Aorta (tissue), 5 donors: Measurements from ENCODE around the gene PALLD. TPM values are rescaled to one million over a fixed set of nuclear protein-coding genes. Genes with fewer than 3 reads are reported as not detected.

Experiments used
- ATAC-seq: fragments of 200-7000 bp; cut with Tn5 transposase; one replicate; pipeline ENCODE4 v1.9.1; 2022; ENCODE audit warnings: moderate library complexity; ENCODE audit not compliant: low FRiP score
- DNase-seq, 2 donors: peaks; one replicate each; pipeline ENCODE4 v3.0.0-alpha.2; 2020
- H3K27ac ChIP-seq, 2 donors: one replicate each; pipeline ENCODE4 v1.5.1; 2013; ENCODE audit warnings: low read length in 2 of 2, mild to moderate bottlenecking in 2 of 2, moderate library complexity in 2 of 2, control low read depth in 1 of 2, inconsistent platforms in 1 of 2, low read depth in 1 of 2
- H3K27me3 ChIP-seq, 2 donors: one replicate each; pipeline ENCODE4 v1.6.1; 2013; ENCODE audit warnings: control low read depth in 1 of 2, low read length in 1 of 2, mild to moderate bottlenecking in 1 of 2, moderate library complexity in 1 of 2; ENCODE audit not compliant: insufficient read depth in 2 of 2, control insufficient read depth in 1 of 2
- H3K36me3 ChIP-seq, 2 donors: one replicate each; pipeline ENCODE4 v1.6.1; 2013; ENCODE audit warnings: control low read depth in 1 of 2, low read length in 1 of 2, mild to moderate bottlenecking in 1 of 2; ENCODE audit not compliant: insufficient read depth in 2 of 2, control insufficient read depth in 1 of 2
- H3K4me1 ChIP-seq, 2 donors: one replicate each; pipeline ENCODE4 v1.6.1; 2013; ENCODE audit warnings: low read length in 2 of 2, control low read depth in 1 of 2, mild to moderate bottlenecking in 1 of 2, moderate library complexity in 1 of 2; ENCODE audit not compliant: insufficient read depth in 2 of 2, control insufficient read depth in 1 of 2
- H3K4me3 ChIP-seq, 2 donors: one replicate each; pipeline ENCODE4 v1.5.1; 2013; ENCODE audit warnings: low read length in 2 of 2, control low read depth in 1 of 2, mild to moderate bottlenecking in 1 of 2
- H3K9me3 ChIP-seq: one replicate; pipeline ENCODE4 v1.6.1; 2013; ENCODE audit warnings: mild to moderate bottlenecking, low read length; ENCODE audit not compliant: control insufficient read depth
- WGBS, 2 donors: extraction: QIAGEN DNeasy Blood & Tissue Kit; methylation state at CpG; one replicate each; pipeline ENCODE4 v1.1.7; 2013; 5-methylcytosine and 5-hydroxymethylcytosine counted together
- intact Hi-C, 2 donors: fragments of 100-400 bp; cut with DNase I; formaldehyde crosslinking; loops; one replicate each; pipeline versions ENCODE4 v1.14.2 to v1.15.0; 2022
- polyA plus RNA-seq, 2 donors: library from polyadenylated mRNA; stranded (reverse); fragments of 200-250 nt; gene quantifications; one replicate each; pipeline ENCODE4 v1.2.3, GENCODE V29; 2013
- total RNA-seq, 2 donors: library from RNA; stranded (reverse); fragmentation: NEBNext Ultra II Directional; extraction: Animal tissue kit (Norgen Biotek cat#: 25700); gene quantifications; one replicate each; pipeline ENCODE4 v1.2.1, GENCODE V29; 2021
- donor health status: healthy with polysubstance abuse.
- donor health status: Bipolar disorder and iron deficiency.
- donor health status: DM: no; HTN: no; CAD: no.
- donor health status: DM: no; HTN: no; CAD: no.
- donor health status: DM: yes; HTN: yes; CAD: no.

PALLD gene
- total and polyA plus RNA-seq, 4 donors, result 253 to 626 (median 464) TPM

- intact Hi-C loops, result no loop called here
- Histone ChIP-seq H3K9me3 (no peaks in the 10 kb centered on the region), H3K27ac (no peak overlapping the region), H3K27me3 (no peaks in the 10 kb centered on the region), H3K4me1 (no peaks in the 10 kb centered on the region), H3K36me3 (no peaks in the 10 kb centered on the region), H3K4me3 (no peak overlapping the region)
- ATAC-seq (no peak), DNase-seq (no peak)
- WGBS, 2 donors, result 98 to 100% methylated on average over 4 of the region's 4 CpGs
Observed at GRCh38 chr4:168537086-168537485, 40.2 kb downstream of the PALLD start.

DNA sequence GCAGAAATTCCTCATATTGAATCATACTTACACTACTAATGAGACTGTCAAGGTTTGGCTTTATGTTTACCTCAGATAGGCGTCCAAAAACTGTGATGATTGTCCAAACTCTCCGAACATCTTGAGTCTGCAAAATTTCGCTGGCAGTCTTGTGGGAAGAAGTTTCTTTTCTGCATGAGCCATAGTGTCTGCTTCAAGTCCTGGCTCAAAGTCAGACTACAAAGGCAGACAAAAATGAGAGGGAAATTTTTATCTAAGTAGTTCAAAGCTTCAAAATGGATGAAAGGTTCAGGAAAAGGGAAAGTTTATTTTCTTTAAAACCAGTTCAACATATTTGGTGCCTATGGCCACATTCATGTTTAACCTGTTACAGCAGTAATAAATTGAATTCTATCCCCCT, 40.7 kb downstream of the PALLD start:
- H3K36me3 ChIP-seq, result no peaks in the 10 kb centered on the region
- intact Hi-C loops, result no loop called here
- no peaks in the 10 kb centered on the region for H3K27me3 ChIP-seq
- WGBS, 2 donors, result 64 to 80% methylated on average over 3 of the region's 3 CpGs
- DNase-seq (no peak), ATAC-seq (no peak)
- H3K9me3 ChIP-seq, result no peaks in the 10 kb centered on the region
- no peaks in the 10 kb centered on the region for H3K4me1 ChIP-seq
- no peak overlapping the region for H3K27ac ChIP-seq
- H3K4me3 ChIP-seq, result no peak overlapping the region

DNA sequence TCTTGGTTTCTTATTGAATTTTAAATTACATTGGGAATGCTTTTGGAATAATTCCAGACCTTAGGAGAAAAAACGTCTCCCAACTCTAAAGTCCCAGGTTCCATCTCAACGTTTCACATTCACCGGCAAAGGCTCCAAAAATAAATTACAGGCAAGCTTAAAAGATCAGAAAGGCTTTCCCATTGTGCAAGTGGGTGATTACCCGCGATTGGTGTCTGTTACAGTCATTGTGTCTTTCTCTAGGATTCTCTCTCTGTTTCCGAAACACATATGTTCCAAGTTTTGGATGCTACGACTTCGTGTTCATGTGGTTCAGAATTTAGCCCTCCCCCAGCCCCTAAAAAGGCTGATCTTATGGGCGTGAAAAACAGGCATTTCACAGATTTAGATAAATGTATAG, 41.8 kb downstream of the PALLD start:
- intact Hi-C loops, result no loop called here
- ATAC-seq (no peak), DNase-seq (no peak)
- Histone ChIP-seq H3K4me1 (no peaks in the 10 kb centered on the region), H3K27ac (no peak overlapping the region), H3K27me3 (no peaks in the 10 kb centered on the region), H3K9me3 (no peaks in the 10 kb centered on the region), H3K4me3 (no peak overlapping the region), H3K36me3 (no peaks in the 10 kb centered on the region)
- WGBS, 2 donors, result 72 to 76% methylated on average over 9 of the region's 9 CpGs

GRCh38 chr4:168540086-168540485, 43.2 kb downstream of the PALLD start:
- H3K4me1 ChIP-seq, result no peaks in the 10 kb centered on the region
- WGBS, 2 donors, result 67 to 70% methylated on average over 9 of the region's 9 CpGs

DNA sequence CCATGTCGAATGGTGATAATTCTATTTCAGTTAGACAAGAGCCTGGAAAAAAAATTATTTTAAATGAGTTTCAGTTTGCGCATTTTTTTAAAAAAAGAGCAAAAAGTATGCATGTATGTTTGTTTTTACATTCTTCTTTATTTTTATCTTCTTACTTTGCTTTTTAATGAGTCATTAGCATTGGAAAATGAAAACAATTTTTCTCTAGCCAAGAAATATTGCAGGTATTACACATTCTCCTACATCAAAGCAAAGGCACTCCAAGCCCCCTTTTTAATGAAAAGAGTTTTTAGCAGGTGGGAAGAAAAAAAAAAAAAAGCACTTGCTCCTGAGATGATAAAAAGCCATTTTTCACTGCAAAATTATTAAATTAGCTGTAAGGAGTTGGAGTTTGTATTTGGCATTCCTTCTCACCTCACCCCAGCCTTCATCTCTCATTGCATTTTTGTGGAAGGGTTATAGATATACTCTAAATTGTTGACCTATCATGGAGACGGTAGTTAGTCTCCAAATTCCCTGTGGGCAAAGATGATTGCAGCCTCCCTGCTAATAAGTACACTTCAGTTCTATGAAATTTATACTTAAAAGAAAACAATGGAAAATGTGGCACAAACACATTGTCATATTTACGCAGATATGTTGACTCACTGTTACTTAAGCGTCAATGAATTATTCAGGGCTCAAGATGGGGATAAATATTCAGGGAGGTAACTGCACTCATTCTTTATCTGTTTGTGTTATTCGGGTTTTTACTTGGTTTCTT, 43.8 kb downstream of the PALLD start:
- no peaks in the 10 kb centered on the region for H3K9me3 ChIP-seq
- no peak overlapping the region for H3K27ac ChIP-seq
- intact Hi-C loops, result no loop called here
- ATAC-seq, result no peak
- no peak overlapping the region for H3K4me3 ChIP-seq
- no peaks in the 10 kb centered on the region for H3K36me3 ChIP-seq
- no peaks in the 10 kb centered on the region for H3K27me3 ChIP-seq
- no peak for DNase-seq
- WGBS, 2 donors, result 83 to 85% methylated on average over 6 of the region's 6 CpGs
- no peaks in the 10 kb centered on the region for H3K4me1 ChIP-seq

More at GRCh38 chr4:168540086-168540485, 43.2 kb downstream of the PALLD start:
- H3K27ac ChIP-seq, result no peak overlapping the region
- ATAC-seq (no peak), DNase-seq (no peak)
- no peaks in the 10 kb centered on the region for H3K27me3 ChIP-seq
- H3K4me3 ChIP-seq, result no peak overlapping the region
- intact Hi-C loops, result no loop called here
- H3K9me3 ChIP-seq, result no peaks in the 10 kb centered on the region
- H3K36me3 ChIP-seq, result no peaks in the 10 kb centered on the region

- no peak for ATAC-seq
- H3K4me3 ChIP-seq, result no peak overlapping the region
- no peak for DNase-seq
- H3K4me1 ChIP-seq, result no peaks in the 10 kb centered on the region
- 89 to 91% methylated on average over 7 of the region's 7 CpGs for WGBS, 2 donors
- no peak overlapping the region for H3K27ac ChIP-seq
- no peaks in the 10 kb centered on the region for H3K9me3 ChIP-seq
- H3K27me3 ChIP-seq, result no peaks in the 10 kb centered on the region
- intact Hi-C loops, result no loop called here
- no peaks in the 10 kb centered on the region for H3K36me3 ChIP-seq
Observed at GRCh38 chr4:168541266-168541953, 44.6 kb downstream of the PALLD start.

- intact Hi-C loops, result no loop called here
- ATAC-seq (no peak), DNase-seq (no peak)
- no peak overlapping the region for H3K27ac ChIP-seq
- no peaks in the 10 kb centered on the region for H3K9me3 ChIP-seq
- no peaks in the 10 kb centered on the region for H3K36me3 ChIP-seq
- no peaks in the 10 kb centered on the region for H3K27me3 ChIP-seq
- 85 to 88% methylated on average over 4 of the region's 4 CpGs for WGBS, 2 donors
- H3K4me3 ChIP-seq, result no peak overlapping the region
- H3K4me1 ChIP-seq, result no peaks in the 10 kb centered on the region
Observed at GRCh38 chr4:168549143-168549542, 52.3 kb downstream of the PALLD start.

GRCh38 chr4:168550064-168550766, 53.4 kb downstream of the PALLD start:
- intact Hi-C loops, result no loop called here
- 70 to 75% methylated on average over 5 of the region's 5 CpGs for WGBS, 2 donors
- DNase-seq, result no peak
- Histone ChIP-seq H3K4me3 (no peak overlapping the region), H3K27ac (no peak overlapping the region), H3K36me3 (no peaks in the 10 kb centered on the region), H3K27me3 (no peaks in the 10 kb centered on the region), H3K4me1 (no peaks in the 10 kb centered on the region), H3K9me3 (no peaks in the 10 kb centered on the region)
- ATAC-seq, result no peak
